Tibial artery (tissue), 4 donors: Measurements from ENCODE around the gene COL18A1.
A peak's percentile ranks its signal among the peaks of the same experiment; 100 is the strongest.

ENCODE experiments used
- DNase-seq, 2 donors: peaks; one replicate each; pipeline ENCODE4 v3.0.0-alpha.2; 2019
- H3K27ac ChIP-seq, 2 donors: fragments of 200-600 bp; sonication (generic) in 1 of 2; 1 replicate in 1 of 2; 2 replicates in 1 of 2; pipeline ENCODE4 v1.5.1; 2018 to 2019; ENCODE audit warnings: mild to moderate bottlenecking in 1 of 2
- H3K27me3 ChIP-seq, 2 donors: fragments of 200-600 bp; sonication (generic) in 1 of 2; one replicate each; pipeline versions ENCODE4 v1.5.1 to v1.6.0; 2016 to 2019
- H3K36me3 ChIP-seq, 3 donors: fragments of 200-600 bp; sonication (generic) in 2 of 3; one replicate each; pipeline ENCODE4 v1.5.1; 2016 to 2019; ENCODE audit warnings: mild to moderate bottlenecking in 2 of 3
- H3K4me1 ChIP-seq, 4 donors: fragments of 200-600 bp; sonication (generic) in 2 of 4; 1 replicate in 3 of 4; 2 replicates in 1 of 4; pipeline ENCODE4 v1.5.1; 2016 to 2019
- H3K4me3 ChIP-seq, 2 donors: fragments of 200-600 bp; sonication (generic) in 1 of 2; 1 replicate in 1 of 2; 2 replicates in 1 of 2; pipeline ENCODE4 v1.5.1; 2018 to 2019; ENCODE audit warnings: mild to moderate bottlenecking in 2 of 2
- H3K9me3 ChIP-seq, 3 donors: fragments of 200-600 bp; sonication (generic) in 1 of 3; one replicate each; pipeline ENCODE4 v1.5.1; 2016 to 2019
- CTCF ChIP-seq, 2 experiments: fragments of 200-600 bp in 1 of 2; fragments of 450-650 bp in 1 of 2; IDR thresholded peaks; one replicate each; pipeline ENCODE4 v1.5.1; 2017 to 2019; ENCODE audit warnings: antibody characterized with exemption in 2 of 2, mild to moderate bottlenecking in 1 of 2, moderate library complexity in 1 of 2
- intact Hi-C: fragments of 100-400 bp; cut with DNase I; formaldehyde crosslinking; loops from one replicate; pipeline ENCODE4 v1.15.0; 2023; ENCODE audit warnings: low total_unique reads

COL18A1 gene

DNA sequence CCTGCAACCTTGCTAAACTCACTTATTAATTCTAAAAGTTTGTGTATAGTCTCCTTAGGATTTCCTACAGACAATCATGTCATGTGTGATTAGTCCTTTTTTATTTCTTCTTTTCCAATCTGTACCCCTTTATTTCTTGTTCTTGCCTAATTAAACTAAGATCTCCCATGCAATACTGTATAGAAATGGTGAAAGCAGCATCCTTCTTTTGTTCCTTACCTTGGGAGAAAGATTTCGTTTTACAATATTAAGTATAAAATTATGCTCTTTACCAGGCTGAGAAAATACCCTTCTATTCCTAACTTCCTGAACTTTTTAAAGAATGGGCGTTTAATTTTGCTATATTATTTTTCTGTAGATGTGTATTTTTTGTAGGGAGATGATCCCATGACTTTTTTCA lies 7.6 kb upstream of the COL18A1 start:
- H3K4me1 ChIP-seq: no peaks in the 10 kb centered on the region

GRCh38 chr21:45401054-45401518 lies 3.9 kb upstream of the COL18A1 start:
- intact Hi-C loops: loop anchor here (10.0 kb wide), 1 partner anchor 106 kb away; no protein-coding TSS in a partner anchor
- Histone ChIP-seq H3K4me3 (no peak overlapping the region), H3K9me3 (no peaks in the 10 kb centered on the region), H3K27me3 (no peaks in the 10 kb centered on the region), H3K27ac (no peak overlapping the region), H3K36me3 (no peaks in the 10 kb centered on the region), H3K4me1 (peaks cover 0 to 16% (median 10%) of the 10 kb centered on the region in 4 donors)
- TF ChIP-seq CTCF (IDR thresholded peaks at IDR 0.05): no peak
- no peak for DNase-seq

More for the DNA sequence above, 7.6 kb upstream of the COL18A1 start:
- H3K9me3 ChIP-seq: no peaks in the 10 kb centered on the region
- intact Hi-C loops: no loop called here
- TF ChIP-seq CTCF (IDR thresholded peaks at IDR 0.05): no peak
- H3K36me3 ChIP-seq: no peaks in the 10 kb centered on the region
- H3K4me3 ChIP-seq: no peak overlapping the region
- DNase-seq: no peak
- H3K27ac ChIP-seq: no peak overlapping the region
- H3K27me3 ChIP-seq: no peaks in the 10 kb centered on the region

DNA sequence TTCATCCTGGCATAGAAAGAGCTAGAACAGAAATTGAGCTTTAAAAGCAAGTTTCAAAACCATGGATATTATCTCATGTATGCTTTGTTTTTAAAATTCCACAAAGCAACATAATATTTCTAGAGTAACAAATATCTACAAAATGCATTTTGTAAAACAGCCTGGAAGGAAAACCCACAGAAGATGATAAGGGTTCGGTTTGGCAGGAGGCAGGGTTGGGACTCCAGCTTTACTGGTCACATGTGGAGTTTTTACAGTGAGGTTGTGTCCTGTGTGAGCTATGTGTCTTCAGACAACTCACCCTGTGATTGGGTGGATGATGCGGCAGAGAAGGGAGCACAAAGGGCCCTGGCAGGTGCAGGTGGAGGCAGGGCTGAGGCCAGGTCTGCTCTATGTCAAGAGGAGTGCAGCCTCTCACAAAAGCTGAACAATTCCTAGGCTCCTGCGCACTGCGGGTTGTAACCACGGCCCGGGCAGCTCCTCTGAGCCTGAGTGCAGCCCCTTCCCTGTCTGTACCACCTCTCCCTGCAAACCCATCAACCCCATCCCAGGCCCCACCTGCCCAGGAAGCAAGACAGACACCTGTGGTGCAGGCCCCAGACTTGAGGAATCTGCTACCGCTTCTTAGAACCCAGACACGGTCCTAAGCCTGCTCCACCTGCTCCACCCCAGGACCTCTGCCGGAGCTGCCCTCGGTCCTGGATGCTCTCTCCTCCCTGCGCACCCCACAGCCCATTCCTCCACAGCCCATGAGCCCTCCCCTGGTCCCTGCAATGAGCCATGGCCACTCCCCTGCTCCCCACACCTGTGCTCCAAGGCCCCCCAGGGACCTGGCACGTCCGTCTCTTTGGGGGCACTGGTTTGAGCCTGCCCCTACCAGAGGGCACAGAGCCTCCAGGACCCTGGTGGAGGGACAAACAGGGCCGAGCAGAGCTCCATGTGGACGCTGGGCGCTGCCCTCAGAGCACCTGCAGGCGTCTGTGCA lies 2.8 kb upstream of the COL18A1 start:
- DNase-seq: peak in 1 of 2 donors; percentile 65
- no peaks in the 10 kb centered on the region for H3K27me3 ChIP-seq
- H3K4me3 ChIP-seq: no peak overlapping the region
- no peaks in the 10 kb centered on the region for H3K36me3 ChIP-seq
- no peak for TF ChIP-seq CTCF (IDR thresholded peaks at IDR 0.05)
- peaks cover 0 to 27% (median 17%) of the 10 kb centered on the region in 4 donors for H3K4me1 ChIP-seq
- no peaks in the 10 kb centered on the region for H3K9me3 ChIP-seq
- H3K27ac ChIP-seq: no peak overlapping the region
- intact Hi-C loops: loop anchor here (10.0 kb wide), 1 partner anchor 107 kb away; no protein-coding TSS in a partner anchor

GRCh38 chr21:45403133-45403824 lies 1.7 kb upstream of the COL18A1 start:
- H3K4me3 ChIP-seq: no peak overlapping the region

More at GRCh38 chr21:45403133-45403824, 1.7 kb upstream of the COL18A1 start:
- no peaks in the 10 kb centered on the region for H3K9me3 ChIP-seq
- TF ChIP-seq CTCF (IDR thresholded peaks at IDR 0.05): no peak
- H3K4me1 ChIP-seq: peaks cover 0 to 37% (median 28%) of the 10 kb centered on the region in 4 donors
- peak in 1 of 2 donors; percentile 58 for DNase-seq
- H3K27me3 ChIP-seq: no peaks in the 10 kb centered on the region
- intact Hi-C loops: loop anchor here (10.0 kb wide), 1 partner anchor 108 kb away; no protein-coding TSS in a partner anchor
- peak overlapping the region; percentile 87 to 91 for H3K27ac ChIP-seq
- H3K36me3 ChIP-seq: peaks cover 0 to 4% (median 0%) of the 10 kb centered on the region in 3 donors
